ENCODE measurements around the gene ANKRD36C.
"Not testable (repeated sequence)": the region's sequence is repeated elsewhere in the genome, so short reads cannot be mapped to it uniquely, and the experiment has no call there.

GRCh38 chr2:95911431-95911830 is 80.2 kb downstream of the ANKRD36C start:
- not testable (repeated sequence) for TF ChIP-seq CTCF, EZH2phosphoT487 (IDR thresholded peaks at IDR 0.05; ENCODE audit: low read length)

All from MM.1S (cell line).